Kidney epithelial cell (primary cell): ENCODE measurements around the gene SHISA6. TPM values are rescaled to one million over a fixed set of nuclear protein-coding genes. Genes with fewer than 3 reads are reported as not detected.

Experiments
- DNase-seq: peaks from one replicate; pipeline ENCODE4 v3.0.0-alpha.2; 2010; ENCODE audit warnings: low read depth
- H3K27me3 ChIP-seq: 2 replicates; pipeline ENCODE4 v1.6.0; 2011; ENCODE audit warnings: low read length; ENCODE audit not compliant: control insufficient read depth, insufficient read depth
- H3K36me3 ChIP-seq: 2 replicates; pipeline ENCODE4 v1.5.1; 2011; ENCODE audit warnings: low read length; ENCODE audit not compliant: control insufficient read depth, insufficient read depth
- H3K4me3 ChIP-seq: 2 replicates; pipeline ENCODE4 v1.5.1; 2011; ENCODE audit warnings: low read depth, mild to moderate bottlenecking, control low read depth, low read length
- CTCF ChIP-seq: IDR thresholded peaks from 2 replicates; pipeline ENCODE4 v1.5.1; 2011; ENCODE audit warnings: mild to moderate bottlenecking, moderate library complexity, low read length, control low read depth, inconsistent platforms; ENCODE audit not compliant: insufficient read depth, poor library complexity, severe bottlenecking
- total RNA-seq: library from RNA; depleted of rRNA; stranded (reverse); fragments of >200 nt; gene quantifications from 2 replicates; pipeline ENCODE4 v1.2.3, GENCODE V29; 2015

SHISA6 gene
- total RNA-seq, 1 donor from 2014 or later = 0.71 TPM

DNA sequence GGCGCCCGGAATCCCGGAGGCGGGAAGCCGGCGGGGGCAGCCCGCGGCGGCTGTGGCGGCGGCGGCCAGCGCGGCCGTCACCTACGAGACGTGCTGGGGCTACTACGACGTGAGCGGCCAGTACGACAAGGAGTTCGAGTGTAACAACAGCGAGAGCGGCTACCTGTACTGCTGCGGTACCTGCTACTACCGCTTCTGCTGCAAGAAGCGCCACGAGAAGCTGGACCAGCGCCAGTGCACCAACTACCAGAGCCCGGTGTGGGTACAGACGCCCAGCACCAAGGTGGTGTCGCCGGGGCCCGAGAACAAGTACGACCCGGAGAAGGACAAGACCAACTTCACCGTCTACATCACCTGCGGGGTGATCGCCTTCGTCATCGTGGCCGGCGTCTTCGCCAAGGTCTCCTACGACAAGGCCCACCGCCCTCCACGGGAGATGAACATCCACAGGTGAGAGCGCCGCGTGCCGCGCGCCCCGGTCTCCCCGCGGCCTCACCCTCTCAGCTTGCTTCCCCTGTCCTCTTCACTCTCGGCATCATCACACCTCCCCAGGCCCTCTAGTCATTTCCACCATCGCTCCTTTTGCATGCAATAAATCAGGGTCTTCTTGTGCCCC lies 706 bp downstream of the SHISA6 start:
- no peak for TF ChIP-seq CTCF
- Histone ChIP-seq H3K4me3 (no peak overlapping the region), H3K36me3 (no peaks in the 10 kb centered on the region), H3K27me3 (peaks cover 34% of the 10 kb centered on the region)
- DNase-seq = no peak

DNA sequence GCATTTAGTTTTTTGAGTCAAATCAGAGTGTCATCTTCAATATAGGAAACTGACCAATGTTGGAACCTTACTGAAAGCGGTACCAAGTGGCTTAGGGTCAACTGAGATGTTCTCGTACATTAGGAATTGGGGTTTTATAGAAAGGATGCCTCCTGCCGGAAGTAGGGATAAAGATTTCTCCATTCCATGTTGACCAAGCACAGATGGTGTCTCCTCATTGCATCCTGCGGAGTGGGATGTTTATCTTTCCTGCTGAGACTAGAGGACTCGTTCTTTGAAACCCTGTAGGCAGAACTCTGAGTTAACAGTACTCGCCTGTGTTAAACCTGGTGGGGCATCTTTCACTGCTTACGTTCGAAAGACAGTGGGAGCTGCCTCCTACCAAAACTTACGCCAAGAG lies 1.4 kb downstream of the SHISA6 start:
- no peak overlapping the region for H3K4me3 ChIP-seq
- H3K27me3 ChIP-seq = peaks cover 34% of the 10 kb centered on the region
- TF ChIP-seq CTCF = no peak
- no peak for DNase-seq
- H3K36me3 ChIP-seq = no peaks in the 10 kb centered on the region

DNA sequence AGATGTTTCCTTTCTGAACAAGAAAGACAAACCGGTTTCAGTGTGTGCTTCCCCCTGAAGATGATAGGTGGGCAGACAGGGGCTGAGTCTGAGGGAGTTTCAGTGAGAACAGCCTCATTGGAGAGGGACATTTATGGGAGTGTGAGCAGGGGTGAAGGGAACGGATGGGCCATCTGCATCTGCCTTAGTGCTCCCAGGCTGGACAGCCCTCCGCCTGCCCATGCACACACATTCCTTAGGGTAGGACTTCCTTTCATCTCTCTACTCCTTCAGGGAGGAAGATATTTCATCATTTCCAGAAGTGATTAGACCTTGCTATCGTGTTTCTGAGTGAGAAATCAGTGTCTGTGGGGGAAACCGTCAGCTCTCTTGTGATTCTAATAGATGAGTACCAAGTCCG lies 3.8 kb downstream of the SHISA6 start:
- DNase-seq = no peak
- H3K36me3 ChIP-seq = no peaks in the 10 kb centered on the region
- peaks cover 27% of the 10 kb centered on the region for H3K27me3 ChIP-seq
- H3K4me3 ChIP-seq = no peak overlapping the region
- TF ChIP-seq CTCF = no peak

GRCh38 chr17:11245187-11245586 lies 4.2 kb downstream of the SHISA6 start:
- no peak for DNase-seq
- no peak for TF ChIP-seq CTCF
- no peaks in the 10 kb centered on the region for H3K36me3 ChIP-seq
- H3K27me3 ChIP-seq = peaks cover 23% of the 10 kb centered on the region
- H3K4me3 ChIP-seq = no peak overlapping the region

GRCh38 chr17:11245791-11246190 lies 4.8 kb downstream of the SHISA6 start:
- no peak overlapping the region for H3K4me3 ChIP-seq
- no peak for DNase-seq
- H3K27me3 ChIP-seq = peaks cover 19% of the 10 kb centered on the region

More at GRCh38 chr17:11245791-11246190, 4.8 kb downstream of the SHISA6 start:
- H3K36me3 ChIP-seq = no peaks in the 10 kb centered on the region
- TF ChIP-seq CTCF = no peak
